NCI-H1105 (cell line): Measurements from ENCODE around the gene DRGX.
A peak's percentile ranks its signal among the peaks of the same experiment; 100 is the strongest.

ENCODE experiments used
- DNase-seq: peaks from one replicate; lab custom pipeline; 2025; lab: John Stamatoyannopoulos, UW

Gene DRGX

DNA sequence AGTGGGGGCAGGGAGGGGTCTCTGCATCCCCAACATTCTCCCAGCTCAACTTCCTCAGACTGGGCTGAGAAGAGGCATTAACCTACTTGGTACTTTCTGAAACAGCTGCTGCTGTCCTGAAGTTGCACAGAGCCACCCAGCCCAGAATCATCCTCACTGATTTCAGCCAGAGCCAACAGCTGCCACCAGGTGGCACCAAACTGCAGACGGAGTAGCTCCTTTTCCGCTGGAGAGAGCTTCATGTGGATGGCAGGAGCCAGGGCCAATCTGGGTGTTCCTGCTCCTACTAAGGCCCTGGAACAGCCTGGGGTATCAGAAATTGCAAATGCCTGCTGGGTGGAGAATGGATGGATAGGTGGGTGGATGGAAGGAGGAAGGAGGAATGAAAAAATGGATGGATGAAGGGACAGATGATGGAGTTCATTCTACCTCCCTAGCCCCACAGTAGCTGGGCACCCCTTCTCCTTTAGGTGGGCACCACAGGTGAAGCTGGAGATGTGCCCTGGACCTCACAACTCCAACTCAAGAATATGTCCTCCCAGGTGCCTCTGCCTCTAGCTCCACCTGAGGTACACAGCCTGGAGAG is 11.8 kb upstream of the DRGX start:
- DNase-seq: peak; percentile 58

DNA sequence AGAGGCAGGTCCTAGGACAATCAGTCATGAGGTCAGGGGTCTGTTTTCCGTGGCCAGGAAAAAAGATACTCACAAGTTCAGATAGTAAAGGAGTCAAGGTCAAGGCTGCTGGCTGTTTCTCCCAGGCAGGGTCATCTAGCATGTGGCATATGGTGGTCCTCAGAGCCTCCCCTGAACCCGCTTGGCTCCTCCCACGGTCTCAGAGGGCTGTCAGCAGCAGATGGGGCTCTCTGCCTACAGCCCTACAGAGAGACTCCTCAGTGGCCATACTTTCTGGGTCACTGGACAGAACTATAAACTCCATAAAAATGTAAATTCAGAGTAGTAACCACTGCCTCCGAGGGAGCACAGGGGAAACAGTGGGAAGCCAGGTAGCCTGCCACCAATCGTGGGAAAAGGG is 11.3 kb upstream of the DRGX start:
- DNase-seq: no peak

DNA sequence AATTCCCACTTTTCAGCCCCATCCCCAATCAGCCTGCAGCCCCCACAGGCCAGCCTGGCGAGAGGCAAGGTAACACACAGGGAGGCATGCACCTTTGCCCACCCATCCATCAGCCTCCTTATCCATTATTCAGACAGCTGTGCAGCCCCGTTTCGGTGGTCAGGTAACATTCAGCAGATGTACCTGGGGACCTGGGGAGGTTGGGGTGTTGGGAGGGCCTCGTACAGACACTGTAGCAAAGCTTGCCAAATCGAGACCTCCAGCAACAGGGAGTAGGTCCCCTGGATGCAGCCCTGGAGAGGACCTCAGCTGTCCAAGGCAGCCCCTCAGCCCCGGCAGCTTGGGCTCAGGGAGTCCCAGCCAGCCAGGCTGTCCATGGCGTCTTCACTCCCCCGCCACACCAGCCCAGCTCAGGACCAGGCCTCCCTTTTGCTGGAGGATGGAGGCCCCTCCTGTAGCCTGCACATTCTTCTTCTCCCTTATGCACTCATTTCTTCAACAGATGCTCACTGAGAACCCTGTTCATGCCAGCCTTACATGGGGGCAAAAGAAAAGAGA is 8.5 kb upstream of the DRGX start:
- no peak for DNase-seq

DNA sequence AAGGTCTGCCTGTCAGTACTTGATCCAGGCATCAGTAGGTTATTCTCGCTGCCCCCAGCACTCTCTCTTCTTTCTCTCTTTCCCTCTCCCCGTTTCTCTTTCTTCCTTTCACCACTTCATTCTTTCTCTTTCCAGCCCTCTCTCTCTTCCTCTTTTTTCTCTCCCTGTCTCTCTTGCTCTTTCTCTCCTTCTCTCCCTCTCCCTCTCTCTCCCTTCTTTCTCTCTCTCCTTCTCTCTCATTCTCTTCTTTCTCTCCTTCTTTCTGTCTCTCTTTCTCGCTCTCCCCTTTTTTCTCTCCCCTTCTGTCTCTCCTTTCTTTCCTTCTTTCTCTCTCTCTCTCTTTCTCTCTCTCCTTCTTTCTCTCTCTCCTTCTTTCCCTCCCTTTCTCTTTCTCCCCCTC is 7.5 kb upstream of the DRGX start:
- no peak for DNase-seq

DNA sequence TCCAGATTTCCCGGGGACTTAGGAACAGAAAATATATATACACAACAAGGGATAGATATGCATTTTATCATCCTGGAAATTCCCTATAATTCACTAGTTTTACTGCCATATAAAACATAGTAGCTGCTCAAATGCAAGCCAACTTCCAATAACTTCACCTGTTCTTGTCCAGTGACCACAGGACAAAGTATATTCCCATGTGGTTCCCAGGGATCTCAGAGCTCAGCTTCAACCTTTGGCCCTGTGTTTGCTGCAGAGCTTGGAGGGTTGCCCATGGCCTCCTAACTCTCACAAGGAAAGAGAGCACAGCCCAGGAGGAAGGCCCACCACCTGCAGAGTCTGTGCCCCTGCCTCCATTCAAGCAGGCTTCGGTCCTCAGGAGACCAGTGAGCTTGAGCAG is 4.5 kb upstream of the DRGX start:
- DNase-seq: no peak

DNA sequence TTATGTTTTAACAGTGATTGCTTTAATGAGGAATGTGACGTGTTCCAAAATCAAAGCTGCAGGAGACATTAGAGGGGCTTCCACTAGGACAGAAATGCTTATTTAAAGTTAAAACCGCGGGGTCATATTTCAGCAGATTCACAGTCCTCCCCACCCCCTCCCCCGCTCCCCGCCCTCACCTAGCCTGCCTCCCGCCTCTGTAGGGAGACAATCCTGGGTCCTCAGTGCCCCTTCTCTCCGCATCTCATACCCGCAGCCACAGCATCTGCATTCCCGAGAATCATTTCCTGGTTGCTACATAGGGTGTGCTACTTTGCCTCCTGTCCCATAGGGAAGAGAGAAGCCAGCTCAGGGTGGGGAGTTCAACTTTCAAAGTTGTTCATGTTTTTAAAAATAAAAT is 3.1 kb upstream of the DRGX start:
- no peak for DNase-seq

DNA sequence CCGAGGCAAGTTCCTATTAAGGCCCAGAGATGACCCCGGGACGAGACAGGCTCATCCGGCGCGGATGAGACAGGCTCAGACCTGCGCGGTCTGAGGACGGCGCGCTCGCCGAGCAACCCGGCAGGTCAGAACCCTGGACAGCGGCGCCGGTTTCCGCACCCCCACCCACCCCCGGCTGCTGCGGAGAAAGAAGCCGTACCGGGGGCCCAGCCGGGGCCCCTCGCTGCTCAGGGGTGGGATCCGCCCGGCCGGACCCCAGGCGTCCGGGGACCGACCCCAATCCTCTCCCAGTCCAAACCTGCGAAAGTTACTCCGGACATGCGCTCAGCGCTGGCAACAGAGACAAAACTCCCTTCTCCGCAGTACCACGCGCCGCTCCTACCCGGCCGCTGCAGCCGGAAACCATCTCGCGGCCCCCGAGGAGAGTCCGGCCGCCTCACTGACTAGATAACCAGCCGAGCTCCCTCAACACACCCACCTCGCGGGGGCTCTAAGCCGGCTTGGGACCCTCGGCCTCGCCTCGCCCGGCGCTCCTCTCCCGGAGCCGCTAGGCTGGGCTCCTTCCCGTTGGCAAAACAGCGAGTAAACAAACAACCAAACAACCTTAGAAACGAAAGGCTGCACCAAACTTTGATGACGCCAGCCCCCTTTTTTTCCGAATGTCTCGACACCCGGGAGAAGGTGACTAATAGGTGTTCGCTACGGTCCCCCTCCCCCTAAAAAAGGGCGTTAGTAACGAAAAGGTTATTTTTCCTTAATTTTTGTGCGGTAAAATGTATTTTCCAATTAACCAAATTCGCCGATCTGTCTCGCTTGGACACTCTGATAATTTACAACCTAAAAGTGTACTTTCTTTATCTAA is 2.3 kb upstream of the DRGX start:
- DNase-seq: no peak

DNA sequence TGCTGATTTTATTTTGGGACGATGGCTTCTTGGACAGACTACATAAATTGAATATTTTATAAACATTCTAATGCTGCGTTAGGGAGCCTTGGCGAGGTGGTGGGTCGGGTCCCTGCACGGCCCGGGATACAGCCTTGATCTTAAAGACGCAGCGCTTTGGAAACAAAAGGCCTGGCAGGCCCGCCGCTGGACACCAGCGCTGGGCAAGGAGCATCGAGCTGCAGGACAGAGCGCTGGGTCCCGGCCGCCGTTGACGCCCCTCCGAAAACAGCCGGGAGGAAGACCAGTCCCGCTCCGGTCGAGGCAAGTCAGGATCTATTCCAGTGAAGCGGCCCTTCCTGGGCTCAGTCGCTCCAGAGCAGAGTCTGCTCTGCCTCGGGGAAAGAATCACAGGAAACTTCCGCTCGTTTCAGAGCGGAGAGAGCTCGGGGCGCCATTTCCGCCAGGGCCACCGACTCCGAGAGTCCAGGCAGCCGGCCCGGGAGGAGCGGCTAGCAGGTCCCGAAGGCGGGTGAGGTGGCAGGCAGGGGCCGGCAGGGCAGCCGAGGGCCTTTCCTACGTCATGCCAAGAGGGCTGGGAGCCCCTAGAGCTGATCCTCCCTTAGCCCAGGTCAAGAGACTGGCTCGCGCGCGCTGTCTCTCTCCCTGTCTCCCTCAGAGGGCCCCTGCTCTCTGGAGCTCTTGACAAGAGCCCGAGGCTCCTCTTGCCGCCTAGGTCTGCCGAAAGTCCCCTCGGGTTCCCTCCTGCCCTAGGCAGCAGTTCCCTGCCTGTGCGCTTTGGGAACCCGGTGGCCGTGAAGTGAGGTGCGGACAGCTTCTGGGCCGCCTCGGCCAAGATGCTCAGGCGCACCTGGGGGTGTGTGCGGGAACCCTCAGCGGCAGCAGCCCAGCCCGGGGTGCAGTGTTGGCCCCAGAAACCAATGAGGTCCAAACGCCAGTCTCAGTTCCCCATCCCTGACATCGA is 1.4 kb upstream of the DRGX start:
- no peak for DNase-seq

DNA sequence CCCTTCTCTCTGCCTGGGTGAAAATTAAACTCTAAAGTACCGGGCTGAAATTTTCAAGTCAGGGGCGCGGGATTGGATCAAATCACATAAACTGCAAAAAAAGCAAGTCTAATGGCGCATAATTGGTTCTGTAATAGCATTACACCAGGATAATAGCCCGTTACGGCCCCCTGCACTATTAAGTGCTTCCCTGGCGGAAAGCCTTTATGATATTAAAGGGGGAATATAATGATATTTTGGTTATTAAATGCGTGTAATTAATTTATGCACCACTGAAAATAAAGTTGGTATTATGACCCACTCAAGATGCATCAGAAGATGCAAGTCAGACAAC is 744 bp upstream of the DRGX start:
- DNase-seq: no peak

DNA sequence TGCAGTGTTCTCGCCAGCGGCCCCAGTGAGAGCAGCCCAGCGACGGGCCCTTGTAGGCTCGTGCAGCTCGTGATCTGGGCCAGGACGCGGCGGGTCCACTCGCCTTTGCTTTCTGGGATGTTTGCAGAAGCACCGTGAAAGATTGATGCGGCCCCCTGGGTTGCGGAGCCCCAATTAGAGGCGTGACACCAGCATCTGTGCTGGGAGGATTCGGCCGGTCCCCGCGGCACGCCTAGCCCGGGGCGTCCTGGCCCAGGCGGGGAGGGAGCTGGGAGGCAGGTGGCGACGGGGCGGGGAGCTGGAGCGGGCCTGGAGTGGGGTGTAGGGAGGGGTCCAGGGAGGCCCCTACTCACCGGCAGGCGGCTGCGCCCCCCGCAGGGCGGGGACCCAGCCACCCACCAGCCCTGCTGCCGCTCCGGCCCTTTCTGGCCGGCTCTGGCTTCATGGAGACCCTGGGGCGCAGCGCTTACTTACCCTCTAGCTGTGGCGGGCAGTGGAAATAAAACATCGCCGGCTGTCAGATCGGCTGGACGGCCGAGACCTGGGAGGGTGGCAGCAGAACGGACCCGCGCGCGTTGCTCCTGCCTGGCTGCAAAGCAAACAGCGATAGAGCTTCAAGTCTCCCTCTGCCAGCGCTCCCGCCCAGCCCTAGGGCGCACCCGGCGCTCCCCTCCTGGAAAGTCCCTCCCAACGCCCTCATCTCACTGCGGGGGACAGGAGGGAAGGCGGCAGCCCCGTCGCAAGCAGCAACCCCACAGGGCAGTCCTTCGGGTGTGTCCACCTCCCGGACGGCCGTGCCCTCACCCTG is 752 bp downstream of the DRGX start:
- DNase-seq: no peak

DNA sequence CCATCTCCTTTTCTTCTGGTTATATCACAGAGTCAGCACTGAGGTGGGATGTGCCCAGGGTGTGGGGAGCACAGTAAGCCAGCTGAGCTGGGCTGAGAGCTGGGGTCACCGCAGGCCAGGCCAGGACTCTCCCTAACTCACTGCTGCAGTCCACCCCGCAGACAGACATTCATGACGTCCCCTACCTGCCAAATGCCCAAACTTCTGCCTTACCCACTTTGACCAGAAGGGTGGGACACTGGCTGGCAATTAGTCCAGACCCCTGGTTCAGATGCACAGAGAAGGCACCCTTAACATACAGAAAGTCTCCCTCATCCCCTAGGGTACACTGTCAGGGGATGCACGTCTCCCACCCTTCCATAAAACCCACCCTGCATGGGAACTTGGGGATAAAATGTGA is 2.1 kb downstream of the DRGX start:
- no peak for DNase-seq

DNA sequence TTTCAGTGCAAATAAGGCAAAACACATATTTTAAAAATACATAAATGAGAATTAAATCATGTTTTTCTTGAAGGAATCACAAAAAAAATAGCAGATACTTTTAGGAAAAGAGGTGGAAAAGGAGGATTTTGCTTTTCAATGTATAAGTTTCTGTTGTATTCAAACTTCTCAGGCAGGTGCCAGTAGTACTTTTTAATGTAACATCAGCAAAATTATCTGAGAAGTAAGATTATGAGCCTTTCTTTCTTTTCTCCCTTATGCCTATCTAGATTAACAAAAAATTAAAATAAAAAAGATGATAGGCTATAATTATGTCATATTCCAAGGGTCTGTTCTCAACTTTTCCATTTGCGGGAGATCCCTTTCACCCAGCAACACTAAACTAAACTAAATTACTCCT is 2.6 kb downstream of the DRGX start:
- DNase-seq: no peak

DNA sequence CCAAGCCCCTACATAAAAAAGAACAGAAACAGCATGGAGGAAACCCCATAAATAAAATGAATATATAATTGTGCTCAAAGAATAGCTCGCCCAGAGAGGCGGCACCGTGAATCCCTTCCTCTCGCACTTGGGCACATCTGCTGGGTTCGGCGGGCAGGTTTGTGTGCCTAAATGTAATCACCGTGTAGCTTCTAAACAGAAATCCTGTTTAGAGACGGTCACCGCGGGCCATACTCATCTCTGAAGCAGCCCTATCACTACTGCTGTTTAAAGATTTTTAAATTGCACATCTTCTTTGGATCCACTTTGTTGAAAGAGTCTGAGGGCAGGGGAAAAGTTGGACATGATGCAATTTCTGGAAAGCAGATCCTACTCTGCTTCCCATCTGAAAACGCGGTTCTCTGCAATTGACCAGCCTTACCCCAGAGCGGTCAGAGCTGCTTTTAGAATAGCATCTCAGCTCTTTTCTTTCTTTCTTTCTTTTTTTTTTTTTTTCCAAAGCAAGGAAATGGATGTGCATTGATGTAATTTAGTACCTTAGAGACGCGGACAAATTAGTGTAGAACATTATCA is 6.4 kb downstream of the DRGX start:
- DNase-seq: no peak

DNA sequence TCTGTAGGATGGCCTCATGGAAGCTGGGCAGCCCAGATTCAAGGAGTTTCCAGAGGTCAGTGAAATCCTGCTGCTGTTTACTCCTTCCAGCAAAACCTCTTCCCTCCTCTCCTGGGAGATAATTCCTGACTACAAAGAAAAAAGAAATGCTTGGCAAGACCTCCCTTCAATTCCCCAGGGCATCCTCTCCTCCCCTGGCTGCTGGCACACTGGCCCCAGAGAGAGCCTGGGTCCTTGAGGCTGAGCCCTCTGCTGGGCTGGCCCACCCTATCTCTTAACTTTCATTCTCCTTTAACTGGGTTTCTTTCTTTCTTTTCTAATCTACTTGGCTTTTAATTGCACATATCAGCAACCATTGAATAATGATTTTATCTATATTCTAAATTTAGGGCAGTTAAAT is 7.7 kb downstream of the DRGX start:
- no peak for DNase-seq

DNA sequence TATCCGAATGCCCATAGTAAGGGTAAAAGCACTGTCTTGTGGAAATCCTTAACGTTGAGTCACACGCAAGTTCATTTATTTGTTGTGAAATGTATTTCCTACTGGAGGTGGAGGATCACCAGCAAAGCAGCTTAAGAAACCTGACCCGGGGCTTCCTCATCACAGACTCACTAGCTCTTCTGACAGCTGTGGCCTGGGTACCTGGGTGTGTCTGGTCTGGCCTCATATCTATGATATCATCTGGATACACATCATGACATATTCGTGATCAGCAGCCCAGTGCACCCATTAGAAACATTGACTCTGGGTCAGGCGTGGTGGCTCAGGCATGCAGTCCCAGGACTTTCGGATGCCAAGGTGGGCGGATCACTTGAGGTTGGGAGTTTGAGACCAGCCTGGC is 8.8 kb downstream of the DRGX start:
- DNase-seq: no peak

DNA sequence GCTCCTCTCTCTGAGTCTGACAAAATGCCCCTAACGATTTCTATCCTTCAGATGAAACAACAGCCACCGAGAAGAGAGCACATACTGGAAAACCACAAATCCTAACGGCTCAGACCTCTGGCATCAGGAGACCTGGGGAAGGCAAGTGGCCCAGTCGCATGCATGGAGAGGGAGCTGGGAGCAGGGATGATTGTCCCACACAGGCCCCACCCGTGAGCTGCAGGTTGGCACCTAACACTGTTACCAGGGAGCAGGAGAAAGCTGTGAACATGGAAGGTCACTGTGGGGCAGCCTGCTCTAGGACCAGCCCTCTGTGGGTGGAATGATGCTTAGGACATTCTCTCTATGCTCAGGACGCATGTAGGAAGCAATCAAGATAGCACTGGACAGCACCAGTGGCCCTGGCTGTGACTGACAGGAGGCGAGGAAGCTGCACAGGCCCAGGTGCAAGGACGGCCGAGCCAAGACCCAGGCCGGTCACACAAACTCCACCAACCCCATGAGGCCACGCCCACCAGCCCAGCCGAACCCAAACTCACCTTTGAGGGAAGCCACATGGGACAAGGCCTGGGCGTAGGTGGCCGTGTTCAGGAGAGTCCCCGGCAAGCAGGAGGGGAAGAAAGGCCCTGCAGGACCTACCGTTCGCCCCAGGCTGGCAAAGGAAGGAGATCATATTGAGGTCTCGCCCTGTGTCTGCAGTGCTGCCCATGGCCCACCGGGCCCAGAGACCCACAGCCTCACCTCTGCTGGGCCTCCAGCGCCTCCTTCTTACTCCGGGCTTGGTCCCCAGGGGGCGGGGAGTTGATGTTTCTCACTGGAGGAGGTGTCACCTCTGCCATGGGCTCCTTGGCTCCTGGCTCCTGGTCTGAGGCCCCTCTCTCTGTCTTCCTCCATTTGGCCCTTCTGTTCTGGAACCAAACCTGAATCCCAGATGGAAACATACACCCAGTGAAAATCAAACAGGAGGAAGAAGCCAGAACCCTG is 9.7 kb downstream of the DRGX start:
- no peak for DNase-seq

DNA sequence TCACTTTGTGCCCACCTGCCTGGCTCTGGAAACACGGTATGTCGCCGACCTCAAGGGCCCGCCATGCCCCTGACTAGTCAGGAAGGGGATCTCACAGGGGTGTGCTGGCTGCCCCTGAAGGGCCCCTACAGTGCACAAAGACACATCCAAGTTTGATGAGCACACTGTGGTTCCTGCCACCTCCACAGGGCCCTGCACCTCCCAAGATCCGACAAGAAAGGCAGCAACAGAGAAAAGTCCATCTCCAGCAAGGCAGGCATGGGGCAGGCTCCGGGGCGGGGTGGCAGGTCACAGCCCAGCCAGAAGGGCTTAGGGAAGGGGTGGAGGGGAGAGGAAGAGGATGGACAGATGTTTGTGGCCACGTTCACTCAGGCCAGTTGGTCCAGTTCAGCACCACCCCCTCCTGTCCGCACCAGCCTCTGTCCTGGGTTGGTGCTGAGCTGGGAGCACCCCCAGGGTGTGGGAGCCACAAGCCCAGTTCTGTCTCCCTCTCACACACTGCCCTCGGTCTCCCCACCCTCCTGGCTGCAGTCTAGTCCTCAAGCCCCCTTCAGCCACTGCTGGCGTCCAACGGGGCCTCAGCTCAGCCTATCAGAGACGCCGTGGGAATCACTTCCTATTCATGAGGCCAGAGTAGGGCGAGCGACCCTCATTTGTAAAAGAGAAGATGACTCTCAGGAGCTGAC is 11.5 kb downstream of the DRGX start:
- DNase-seq: no peak

DNA sequence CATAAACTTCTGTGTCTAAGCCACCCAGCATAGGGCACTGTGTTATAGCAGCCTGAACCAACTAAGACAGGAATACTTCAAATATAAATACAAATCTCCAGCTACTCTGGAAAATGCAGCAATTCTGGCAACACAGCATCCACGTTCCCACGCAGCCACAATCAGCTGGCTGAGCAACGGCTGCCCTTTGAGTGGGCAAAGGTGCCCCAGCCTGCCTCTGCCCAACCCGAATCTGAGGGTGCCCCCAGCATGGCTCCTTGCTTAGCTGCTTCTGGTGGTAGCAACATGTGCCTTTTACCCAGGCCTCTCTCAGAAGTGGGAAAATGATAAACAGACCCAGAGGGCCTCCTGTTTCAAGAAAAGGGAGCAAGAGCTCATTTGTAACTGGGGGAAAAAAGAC is 12.0 kb downstream of the DRGX start:
- DNase-seq: no peak

DNA sequence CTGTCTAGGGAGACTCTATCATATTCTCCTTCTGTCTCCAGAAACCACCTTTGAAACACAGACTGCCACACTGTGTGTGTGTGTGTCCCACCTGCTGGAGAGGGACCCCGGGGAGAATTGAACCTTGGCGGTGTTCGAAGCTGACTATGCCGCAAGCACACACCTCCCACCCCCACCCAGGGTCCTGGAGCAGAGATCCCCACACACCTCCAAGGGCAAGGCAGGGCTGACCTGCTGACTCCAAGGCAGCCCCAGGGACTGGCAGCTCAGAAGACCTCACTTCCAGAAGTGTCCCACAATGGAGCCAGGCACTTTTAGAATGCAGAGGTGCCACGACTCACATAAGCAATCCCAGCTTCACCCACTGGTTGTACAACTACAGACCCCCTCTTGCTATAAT is 13.1 kb downstream of the DRGX start:
- no peak for DNase-seq

DNA sequence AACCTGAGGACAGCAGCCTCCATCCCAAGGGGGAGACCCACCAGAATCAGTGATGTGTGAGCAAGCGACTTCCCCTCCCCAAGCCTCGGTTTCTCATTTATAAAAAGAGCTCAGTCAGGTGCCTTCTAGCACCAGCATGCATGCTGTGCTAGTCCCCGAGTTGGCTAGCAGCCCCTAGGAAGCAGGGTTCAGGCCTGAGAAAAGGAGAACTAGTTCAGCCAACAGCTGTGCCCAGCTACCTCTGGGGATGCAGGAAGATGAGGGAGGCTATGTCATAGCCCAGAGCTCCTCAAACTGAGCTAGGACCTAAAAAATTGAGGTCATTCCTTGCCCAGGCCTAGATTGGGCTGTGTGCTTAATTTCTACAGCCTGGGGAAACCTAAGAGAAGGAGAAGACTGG is 13.7 kb downstream of the DRGX start:
- no peak for DNase-seq
